Pancreas (tissue), 10 donors: ENCODE results near the gene PTPRD. TPM values are rescaled to one million over a fixed set of nuclear protein-coding genes. Genes with fewer than 3 reads are reported as not detected.

Source experiments
- ATAC-seq, 4 donors: fragments of 200-7000 bp; cut with Tn5 transposase; one replicate each; pipeline versions ENCODE4 v1.8.0 to v1.9.1; 2020; ENCODE audit warnings: mild to moderate bottlenecking in 4 of 4, moderate library complexity in 4 of 4
- DNase-seq, 6 donors: peaks; one replicate each; pipeline ENCODE4 v3.0.0-alpha.2; 2020
- FAIRE-seq: peaks from 2 replicates; lab custom pipeline; 2012; peaks lifted over from hg19 to GRCh38; lab: Jason Lieb, UNC
- H3K27ac ChIP-seq, 4 donors: fragments of 200-600 bp; sonication (generic); 1 replicate in 3 of 4; 2 replicates in 1 of 4; pipeline versions ENCODE4 v1.5.0 to v1.8.0; 2020
- H3K27me3 ChIP-seq, 4 donors: fragments of 200-600 bp; one replicate each; pipeline ENCODE4 v1.8.0; 2021
- H3K36me3 ChIP-seq, 3 donors: fragments of 200-600 bp; sonication (generic) in 1 of 3; one replicate each; pipeline versions ENCODE4 v1.5.0 to v1.8.0; 2020 to 2021
- H3K4me1 ChIP-seq, 3 donors: fragments of 200-600 bp; one replicate each; pipeline ENCODE4 v1.8.0; 2021
- H3K4me3 ChIP-seq, 4 donors: fragments of 200-600 bp; sonication (generic) in 2 of 4; one replicate each; pipeline versions ENCODE4 v1.5.0 to v1.8.0; 2020 to 2021
- H3K9me3 ChIP-seq, 4 donors: fragments of 200-600 bp; one replicate each; pipeline ENCODE4 v1.8.0; 2021
- CTCF ChIP-seq, 4 donors: fragments of 200-600 bp; sonication (generic) in 3 of 4; IDR thresholded peaks; one replicate each; pipeline versions ENCODE4 v1.5.0 to v1.8.0; 2021; ENCODE audit warnings: antibody characterized with exemption in 4 of 4
- WGBS, 2 donors: extraction: QIAGEN DNeasy Blood & Tissue Kit; methylation state at CpG; one replicate each; pipeline ENCODE4 v1.1.7; 2013; 5-methylcytosine and 5-hydroxymethylcytosine counted together
- intact Hi-C, 3 donors: fragments of 100-400 bp; cut with DNase I; formaldehyde crosslinking; loops; one replicate each; pipeline versions ENCODE4 v1.11.1 to v1.14.2; 2022
- polyA plus RNA-seq, 2 donors: library from polyadenylated mRNA; stranded (reverse); fragments of 200-250 nt; gene quantifications; one replicate each; pipeline ENCODE4 v1.2.3, GENCODE V29; 2013
- total RNA-seq, 6 donors: library from RNA; stranded (reverse); fragmentation: NEBNext Ultra II Directional in 4 of 6; extraction: Animal tissue kit (Norgen Biotek cat#: 25700) in 4 of 6; gene quantifications; one replicate each; pipeline versions ENCODE4 v1.2.1 to v1.2.4, GENCODE V29; 2021 to 2023
- donor health status: healthy with polysubstance abuse.
- donor health status: DM: no; HTN: no; CAD: no; lungs with moderate emphysema.
- donor health status: DM: no; HTN: no; CAD: no.
- donor health status: control.
- donor health status: control.
- donor health status: Bipolar disorder and iron deficiency.
- donor health status: DM: yes; HTN: yes; CAD: no.
- donor health status: DM: no; HTN: no; CAD: no.
- donor health status: DM: no; HTN: no; CAD: no.
- donor health status: DM: yes; HTN: yes; CAD: no.

The PTPRD gene
- total and polyA plus RNA-seq, 8 donors, result 2.1 to 21.7 (median 5.1) TPM

DNA sequence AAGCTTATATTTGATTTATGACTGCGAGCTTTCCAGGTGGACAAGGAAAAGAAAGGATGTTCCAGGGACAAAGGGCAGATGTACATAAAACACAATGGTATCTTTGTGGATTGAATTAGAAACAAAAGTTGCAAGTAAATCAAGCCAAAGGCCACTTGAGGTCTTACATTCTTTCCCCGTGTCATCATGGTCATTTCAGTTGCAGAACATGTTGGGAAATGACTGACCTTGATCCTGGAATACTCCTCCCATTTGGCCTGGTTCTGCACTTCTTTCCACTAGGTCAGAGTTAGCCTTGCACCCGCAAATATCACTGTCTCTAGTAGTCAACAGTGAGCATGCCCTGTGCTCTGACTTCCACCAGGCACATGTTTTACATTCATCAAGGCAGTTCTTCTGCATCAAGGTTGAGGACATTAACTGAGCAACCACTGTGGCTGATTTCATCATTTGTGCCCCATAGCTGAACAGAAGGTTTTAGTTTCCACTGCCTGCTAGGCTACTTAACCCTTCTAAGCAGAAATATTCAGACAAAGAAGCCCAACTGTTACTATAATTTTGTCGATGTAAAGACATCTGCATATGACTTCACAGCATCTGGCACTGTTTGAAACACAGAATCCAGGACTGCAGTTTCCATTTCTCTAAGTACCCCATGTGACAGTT, 1651.5 kb downstream of the PTPRD start:
- H3K9me3 ChIP-seq, result no peaks in the 10 kb centered on the region
- no peak overlapping the region for H3K4me3 ChIP-seq
- H3K4me1 ChIP-seq, result no peaks in the 10 kb centered on the region
- H3K27ac ChIP-seq, result no peak overlapping the region
- FAIRE-seq (no peak), ATAC-seq (peak in 3 of 4 donors; percentile 18 to 76 (median 60)), DNase-seq (peak in 1 of 6 donors; percentile 9)
- no peaks in the 10 kb centered on the region for H3K27me3 ChIP-seq
- 51 to 62% methylated on average over 4 of the region's 4 CpGs for WGBS, 2 donors
- H3K36me3 ChIP-seq, result no peaks in the 10 kb centered on the region
- intact Hi-C loops, result no loop called here
- TF ChIP-seq CTCF (IDR thresholded peaks at IDR 0.05), result no peak

GRCh38 chr9:8960254-8960653, 1652.5 kb downstream of the PTPRD start:
- no peak for TF ChIP-seq CTCF (IDR thresholded peaks at IDR 0.05)
- no peak overlapping the region for H3K27ac ChIP-seq
- intact Hi-C loops, result no loop called here
- H3K4me1 ChIP-seq, result no peaks in the 10 kb centered on the region
- no peaks in the 10 kb centered on the region for H3K36me3 ChIP-seq
- DNase-seq (no peak), ATAC-seq (no peak), FAIRE-seq (no peak)
- H3K9me3 ChIP-seq, result no peaks in the 10 kb centered on the region
- H3K27me3 ChIP-seq, result no peaks in the 10 kb centered on the region
- H3K4me3 ChIP-seq, result no peak overlapping the region
- WGBS, 2 donors, result 59 to 68% methylated on average over 3 of the region's 3 CpGs

DNA sequence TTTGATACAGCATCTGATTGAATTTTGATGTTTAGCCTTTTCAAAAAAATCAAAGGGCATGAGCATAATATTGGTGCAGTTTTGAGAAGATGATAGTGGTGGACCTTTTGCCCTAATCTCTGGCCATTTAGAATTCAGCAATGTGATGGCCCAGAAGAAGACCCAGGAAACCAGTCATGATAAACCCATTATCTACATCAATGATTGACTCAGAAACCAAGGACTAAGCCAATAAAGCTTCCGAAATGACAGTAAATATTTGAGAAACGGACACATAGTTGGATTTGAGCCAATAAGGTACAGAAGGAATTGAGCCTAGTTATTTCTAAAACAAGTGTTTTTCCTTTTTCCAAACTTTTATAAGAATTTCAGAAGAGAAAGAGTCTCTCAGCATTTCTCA, 1654.4 kb downstream of the PTPRD start:
- Histone ChIP-seq H3K9me3 (no peaks in the 10 kb centered on the region), H3K27ac (no peak overlapping the region), H3K4me1 (no peaks in the 10 kb centered on the region), H3K4me3 (no peak overlapping the region), H3K27me3 (no peaks in the 10 kb centered on the region), H3K36me3 (no peaks in the 10 kb centered on the region)
- WGBS, 2 donors, result 28 to 34% methylated on average over 2 of the region's 2 CpGs
- DNase-seq, result no peak
- FAIRE-seq, result no peak
- TF ChIP-seq CTCF (IDR thresholded peaks at IDR 0.05), result no peak
- intact Hi-C loops, result no loop called here
- no peak for ATAC-seq

- no peaks in the 10 kb centered on the region for H3K27me3 ChIP-seq
- TF ChIP-seq CTCF (IDR thresholded peaks at IDR 0.05), result no peak
- DNase-seq (no peak), FAIRE-seq (no peak), ATAC-seq (no peak)
- intact Hi-C loops, result no loop called here
- H3K4me1 ChIP-seq, result no peaks in the 10 kb centered on the region
- H3K36me3 ChIP-seq, result no peaks in the 10 kb centered on the region
- no peak overlapping the region for H3K4me3 ChIP-seq
- no peaks in the 10 kb centered on the region for H3K9me3 ChIP-seq
- no peak overlapping the region for H3K27ac ChIP-seq
- 46 to 60% methylated on average over 2 of the region's 2 CpGs for WGBS, 2 donors
Measured at GRCh38 chr9:8955315-8955714, 1657.5 kb downstream of the PTPRD start.

DNA sequence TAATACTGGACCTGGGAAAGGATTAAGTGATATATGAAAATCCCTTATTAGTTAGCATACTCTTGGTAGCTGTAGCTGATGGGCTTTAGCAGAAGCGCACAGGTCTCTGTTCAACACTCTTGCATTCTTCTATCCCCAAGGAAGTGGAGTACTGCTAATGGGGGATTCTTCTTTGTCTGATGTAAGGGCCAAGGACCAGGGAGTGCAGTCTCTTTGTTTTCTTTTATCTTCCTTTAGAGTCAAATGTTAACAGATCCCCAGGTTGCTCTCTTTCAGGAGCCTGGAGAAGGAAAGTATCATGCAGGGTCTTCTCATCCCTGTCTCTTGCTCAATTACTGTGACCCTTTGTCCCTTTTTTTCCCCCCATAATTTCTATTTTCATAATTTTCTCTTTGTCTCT, 1666.3 kb downstream of the PTPRD start:
- 63 to 70% methylated on average over 1 of the region's 1 CpG for WGBS, 2 donors
- Histone ChIP-seq H3K27me3 (no peaks in the 10 kb centered on the region), H3K4me3 (no peak overlapping the region), H3K9me3 (no peaks in the 10 kb centered on the region), H3K27ac (no peak overlapping the region), H3K36me3 (no peaks in the 10 kb centered on the region), H3K4me1 (no peaks in the 10 kb centered on the region)
- no peak for TF ChIP-seq CTCF (IDR thresholded peaks at IDR 0.05)
- FAIRE-seq (no peak), DNase-seq (no peak), ATAC-seq (no peak)
- intact Hi-C loops, result no loop called here
